SU-DHL-6 (cell line): ENCODE measurements around the gene USP11.

Experiments
- EZH2phosphoT487 ChIP-seq: fragments of 200-600 bp; sonication (generic), shearing (Covaris generic); conservative IDR thresholded peaks from 2 replicates; pipeline ENCODE4 v1.6.1; 2018; ENCODE audit warnings: mild to moderate bottlenecking, antibody characterized with exemption, low read length, moderate library complexity, mixed read lengths
- TF ChIP-seq, protein P1 (sequence below): fragments of 200-600 bp; sonication (generic); IDR thresholded peaks from one replicate; pipeline ENCODE4 v1.5.1; 2017; ENCODE audit warnings: antibody characterized with exemption, mild to moderate bottlenecking, low read length, moderate library complexity; ENCODE audit not compliant: insufficient read depth, poor library complexity, severe bottlenecking

DNA sequence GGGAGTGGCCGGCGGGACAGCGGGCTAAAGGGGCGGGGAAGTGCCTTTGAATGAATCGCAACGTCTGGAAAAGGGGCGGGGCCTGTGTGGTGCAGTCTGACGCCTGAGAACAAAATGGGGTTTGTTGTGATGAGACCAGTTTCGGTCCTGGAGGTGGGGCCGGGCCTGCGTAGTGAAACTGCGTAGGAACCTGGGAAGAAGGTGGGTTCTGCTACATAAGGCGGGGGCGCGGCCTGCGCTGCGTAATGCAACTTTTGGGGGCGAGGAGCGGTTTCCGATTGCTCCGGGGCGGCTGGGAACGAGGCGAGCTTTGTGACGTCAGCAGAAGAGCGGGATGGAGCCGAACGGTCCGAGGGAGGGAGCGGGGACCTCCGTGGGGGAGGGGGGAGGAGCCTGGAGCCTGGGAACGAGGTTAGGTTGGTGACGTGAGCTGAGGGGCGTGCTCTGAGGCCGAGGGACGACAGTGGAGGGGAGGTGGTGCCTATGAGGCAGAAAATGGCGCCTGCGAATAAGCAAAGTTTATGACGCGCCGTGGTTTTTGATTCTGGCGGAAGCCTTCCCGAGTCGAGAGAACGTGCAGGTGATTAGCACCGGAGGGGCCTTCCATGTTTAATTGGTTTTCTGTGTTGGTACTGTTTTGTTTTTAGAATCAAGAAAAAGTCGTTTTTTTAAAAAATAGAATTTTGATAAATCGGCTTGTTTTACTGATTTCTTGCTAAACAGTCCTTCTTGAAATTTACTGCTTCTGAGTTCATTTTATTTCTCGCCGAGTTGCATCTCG lies 714 bp downstream of the USP11 start:
- TF ChIP-seq, protein P1, sequence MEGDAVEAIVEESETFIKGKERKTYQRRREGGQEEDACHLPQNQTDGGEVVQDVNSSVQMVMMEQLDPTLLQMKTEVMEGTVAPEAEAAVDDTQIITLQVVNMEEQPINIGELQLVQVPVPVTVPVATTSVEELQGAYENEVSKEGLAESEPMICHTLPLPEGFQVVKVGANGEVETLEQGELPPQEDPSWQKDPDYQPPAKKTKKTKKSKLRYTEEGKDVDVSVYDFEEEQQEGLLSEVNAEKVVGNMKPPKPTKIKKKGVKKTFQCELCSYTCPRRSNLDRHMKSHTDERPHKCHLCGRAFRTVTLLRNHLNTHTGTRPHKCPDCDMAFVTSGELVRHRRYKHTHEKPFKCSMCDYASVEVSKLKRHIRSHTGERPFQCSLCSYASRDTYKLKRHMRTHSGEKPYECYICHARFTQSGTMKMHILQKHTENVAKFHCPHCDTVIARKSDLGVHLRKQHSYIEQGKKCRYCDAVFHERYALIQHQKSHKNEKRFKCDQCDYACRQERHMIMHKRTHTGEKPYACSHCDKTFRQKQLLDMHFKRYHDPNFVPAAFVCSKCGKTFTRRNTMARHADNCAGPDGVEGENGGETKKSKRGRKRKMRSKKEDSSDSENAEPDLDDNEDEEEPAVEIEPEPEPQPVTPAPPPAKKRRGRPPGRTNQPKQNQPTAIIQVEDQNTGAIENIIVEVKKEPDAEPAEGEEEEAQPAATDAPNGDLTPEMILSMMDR = no peak
- no peak for TF ChIP-seq EZH2phosphoT487
